ENCODE data around the gene ENDOU.
"Not testable (repeated sequence)": the region's sequence is repeated elsewhere in the genome, so short reads cannot be mapped to it uniquely, and the experiment has no call there.

- TF ChIP-seq, protein P1, sequence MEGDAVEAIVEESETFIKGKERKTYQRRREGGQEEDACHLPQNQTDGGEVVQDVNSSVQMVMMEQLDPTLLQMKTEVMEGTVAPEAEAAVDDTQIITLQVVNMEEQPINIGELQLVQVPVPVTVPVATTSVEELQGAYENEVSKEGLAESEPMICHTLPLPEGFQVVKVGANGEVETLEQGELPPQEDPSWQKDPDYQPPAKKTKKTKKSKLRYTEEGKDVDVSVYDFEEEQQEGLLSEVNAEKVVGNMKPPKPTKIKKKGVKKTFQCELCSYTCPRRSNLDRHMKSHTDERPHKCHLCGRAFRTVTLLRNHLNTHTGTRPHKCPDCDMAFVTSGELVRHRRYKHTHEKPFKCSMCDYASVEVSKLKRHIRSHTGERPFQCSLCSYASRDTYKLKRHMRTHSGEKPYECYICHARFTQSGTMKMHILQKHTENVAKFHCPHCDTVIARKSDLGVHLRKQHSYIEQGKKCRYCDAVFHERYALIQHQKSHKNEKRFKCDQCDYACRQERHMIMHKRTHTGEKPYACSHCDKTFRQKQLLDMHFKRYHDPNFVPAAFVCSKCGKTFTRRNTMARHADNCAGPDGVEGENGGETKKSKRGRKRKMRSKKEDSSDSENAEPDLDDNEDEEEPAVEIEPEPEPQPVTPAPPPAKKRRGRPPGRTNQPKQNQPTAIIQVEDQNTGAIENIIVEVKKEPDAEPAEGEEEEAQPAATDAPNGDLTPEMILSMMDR (IDR thresholded peaks at IDR 0.05): not testable (repeated sequence)
- TF ChIP-seq EP300, POLR2A (IDR thresholded peaks at IDR 0.05): not testable (repeated sequence)
Measured at GRCh38 chr12:47667935-47668334, 57.4 kb downstream of the ENDOU start.

All from ovary (tissue), 3 donors.